Neural cell (in vitro differentiated cells): Measurements from ENCODE around the gene NKAIN2.
"Not testable (repeated sequence)": the region's sequence is repeated elsewhere in the genome, so short reads cannot be mapped to it uniquely, and the experiment has no call there.

Experiments
- CTCF ChIP-seq: fragments of 450-650 bp; IDR thresholded peaks from 2 replicates; pipeline ENCODE4 v1.5.1; 2014; ENCODE audit warnings: antibody characterized with exemption, mild to moderate bottlenecking, moderate library complexity; ENCODE audit not compliant: poor library complexity, severe bottlenecking
- EP300 ChIP-seq: fragments of 450-650 bp; conservative IDR thresholded peaks from 2 replicates; pipeline ENCODE4 v1.6.1; 2014; ENCODE audit warnings: antibody characterized with exemption, mild to moderate bottlenecking, moderate library complexity; ENCODE audit not compliant: poor library complexity, severe bottlenecking
- EZH2 ChIP-seq: fragments of 200-600, 300-800 bp; shearing (Covaris generic), sonication (generic); IDR thresholded peaks from 2 replicates; pipeline ENCODE4 v1.6.1; 2014; ENCODE audit warnings: antibody characterized with exemption, low read length, borderline replicate concordance, mild to moderate bottlenecking; ENCODE audit not compliant: insufficient read depth, poor library complexity, severe bottlenecking
- MXI1 ChIP-seq: fragments of 450-650 bp; conservative IDR thresholded peaks from 2 replicates; pipeline ENCODE4 v1.6.1; 2014; ENCODE audit warnings: antibody characterized with exemption, mild to moderate bottlenecking; ENCODE audit not compliant: poor library complexity, severe bottlenecking
- POLR2AphosphoS5 ChIP-seq: IDR thresholded peaks from 2 replicates; pipeline ENCODE4 v1.6.1; 2012
- REST ChIP-seq: IDR thresholded peaks from 2 replicates; pipeline ENCODE4 v1.6.1; 2012; ENCODE audit warnings: borderline replicate concordance
- SMC3 ChIP-seq: fragments of 450-650 bp; conservative IDR thresholded peaks from 2 replicates; pipeline ENCODE4 v1.6.1; 2014; ENCODE audit warnings: antibody characterized with exemption, mild to moderate bottlenecking, moderate library complexity; ENCODE audit not compliant: poor library complexity
- TAF1 ChIP-seq: IDR thresholded peaks from 2 replicates; pipeline ENCODE4 v1.6.1; 2012; ENCODE audit warnings: low read depth

GRCh38 chr6:124564125-124564524 is 760.5 kb downstream of the NKAIN2 start:
- TF ChIP-seq MXI1, SMC3, CTCF, EZH2, EP300, POLR2AphosphoS5, REST, TAF1: not testable (repeated sequence)
